ENCODE data around the gene MARK2.
"Not testable (repeated sequence)": the region's sequence is repeated elsewhere in the genome, so short reads cannot be mapped to it uniquely, and the experiment has no call there.

Gene MARK2

DNA sequence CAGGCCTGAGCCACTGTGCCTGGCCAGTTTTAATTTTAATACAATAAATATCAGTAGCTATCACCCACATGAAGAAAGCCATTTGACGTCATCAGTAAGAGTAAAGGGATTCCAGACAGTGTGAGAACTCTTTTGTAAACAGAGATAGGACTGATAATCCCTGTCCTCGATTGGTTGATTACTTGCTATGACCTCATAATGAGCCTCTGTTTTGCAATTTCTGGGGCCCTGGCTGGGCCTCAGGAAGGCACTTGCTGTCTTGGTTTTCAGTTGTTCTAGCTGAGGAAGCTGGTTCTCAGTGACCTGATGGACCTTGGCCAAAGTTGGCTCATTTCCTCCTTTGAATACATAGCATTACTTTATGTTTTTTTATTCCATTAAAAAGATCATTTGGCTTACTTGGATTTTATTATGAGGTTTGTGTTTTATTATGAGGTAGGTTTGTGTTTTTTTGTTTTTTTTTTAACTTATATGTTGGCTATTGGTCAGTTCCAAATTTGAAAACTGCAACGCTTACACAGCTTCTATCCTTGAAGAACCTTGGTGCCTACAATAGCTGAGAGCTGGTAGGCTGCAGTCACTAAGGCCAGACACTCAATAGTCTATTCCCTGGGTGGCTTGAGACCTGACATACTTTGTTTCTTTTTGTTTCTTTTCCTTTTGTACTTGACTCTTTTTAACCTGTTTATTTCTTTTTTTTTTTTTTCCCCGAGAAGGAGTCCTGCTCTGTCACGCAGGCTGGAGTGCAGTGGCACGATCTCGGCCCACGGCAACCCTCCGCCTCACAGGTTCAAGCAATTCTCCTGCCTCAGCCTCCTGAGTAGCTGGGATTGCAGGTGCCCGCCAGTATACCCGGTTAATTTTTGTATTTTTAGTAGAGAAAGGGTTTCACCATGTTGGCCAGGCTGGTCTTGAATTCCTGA lies 20.0 kb downstream of the MARK2 start:
- DNase-seq, result no peak

DNA sequence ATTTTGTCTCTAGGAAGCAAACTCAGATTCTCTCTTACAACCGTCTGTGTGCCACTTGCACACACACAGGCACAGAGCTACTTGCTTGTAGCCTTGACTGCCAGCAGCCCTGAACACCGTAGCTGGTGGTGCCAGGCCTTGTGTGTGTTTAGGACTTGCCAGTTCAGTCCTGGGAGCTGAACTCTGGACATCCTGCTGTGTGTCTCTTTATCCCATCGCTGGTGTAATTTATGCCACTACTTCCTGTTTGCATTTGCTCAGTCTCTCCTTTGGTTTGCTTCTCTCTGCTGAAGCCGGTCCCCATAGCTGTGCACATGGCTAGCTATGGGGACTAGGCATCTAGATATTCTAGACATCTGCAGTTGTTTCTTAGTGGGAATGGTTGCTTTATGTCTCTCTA lies 24.0 kb downstream of the MARK2 start:
- DNase-seq, result peak in 1 of 2 experiments; percentile 12

DNA sequence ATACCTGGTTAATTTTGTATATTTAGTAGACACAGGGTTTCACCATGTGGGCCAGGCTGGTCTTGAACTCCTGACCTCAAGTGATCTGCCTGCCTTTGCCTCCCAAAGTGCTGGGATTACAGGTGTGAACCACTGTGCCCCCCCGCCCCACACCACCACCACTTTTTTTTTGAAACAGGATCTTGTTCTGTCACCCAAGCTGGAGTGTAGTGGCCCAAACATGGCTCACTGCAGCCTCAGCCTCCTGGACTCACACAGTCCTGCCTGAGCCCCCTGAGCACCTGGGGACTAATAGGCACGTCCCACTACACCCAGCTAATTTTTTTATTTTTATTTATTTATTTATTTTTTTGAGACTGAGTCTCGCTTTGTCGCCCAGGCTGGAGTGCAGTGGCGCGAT lies 24.7 kb downstream of the MARK2 start:
- DNase-seq, result not testable (repeated sequence)

DNA sequence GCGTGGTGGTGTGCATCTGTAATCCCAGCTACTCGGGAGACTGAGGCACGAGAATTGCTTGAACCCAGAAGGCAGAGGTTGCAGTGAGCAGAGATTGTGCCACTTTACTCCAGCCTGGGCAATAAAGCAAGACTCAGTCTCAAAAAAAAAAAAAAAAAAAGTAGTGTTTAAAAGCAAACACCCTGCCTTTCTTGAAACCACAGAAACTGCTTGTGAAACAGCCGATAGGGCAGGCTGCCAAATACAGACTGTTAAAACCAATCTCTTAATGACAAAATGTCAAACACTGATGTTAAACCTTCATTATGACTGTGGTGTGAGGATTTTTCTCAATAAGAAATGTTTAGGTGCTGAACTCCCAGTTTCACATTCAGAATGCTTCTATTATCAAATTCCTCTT lies 27.3 kb downstream of the MARK2 start:
- no peak for DNase-seq

DNA sequence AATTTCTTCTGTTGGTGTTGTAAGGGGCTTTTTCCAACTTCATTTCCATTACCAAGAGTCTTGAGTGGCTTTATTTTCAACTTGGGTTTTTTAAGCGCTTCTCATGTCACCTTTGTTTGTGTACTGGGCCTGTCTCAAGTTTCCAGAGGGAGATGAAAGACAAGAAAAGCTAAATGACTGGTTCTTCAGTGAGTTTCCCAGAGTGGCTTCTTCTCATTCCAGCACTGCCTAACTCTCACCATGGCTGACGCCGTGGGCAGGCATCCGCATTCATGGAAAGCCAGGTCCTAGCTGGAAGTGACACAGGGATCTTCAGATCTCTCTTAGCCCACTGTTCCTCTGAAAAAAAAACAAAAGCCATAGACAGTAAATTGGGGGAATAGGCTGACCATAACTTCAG lies 28.6 kb downstream of the MARK2 start:
- DNase-seq, result no peak

DNA sequence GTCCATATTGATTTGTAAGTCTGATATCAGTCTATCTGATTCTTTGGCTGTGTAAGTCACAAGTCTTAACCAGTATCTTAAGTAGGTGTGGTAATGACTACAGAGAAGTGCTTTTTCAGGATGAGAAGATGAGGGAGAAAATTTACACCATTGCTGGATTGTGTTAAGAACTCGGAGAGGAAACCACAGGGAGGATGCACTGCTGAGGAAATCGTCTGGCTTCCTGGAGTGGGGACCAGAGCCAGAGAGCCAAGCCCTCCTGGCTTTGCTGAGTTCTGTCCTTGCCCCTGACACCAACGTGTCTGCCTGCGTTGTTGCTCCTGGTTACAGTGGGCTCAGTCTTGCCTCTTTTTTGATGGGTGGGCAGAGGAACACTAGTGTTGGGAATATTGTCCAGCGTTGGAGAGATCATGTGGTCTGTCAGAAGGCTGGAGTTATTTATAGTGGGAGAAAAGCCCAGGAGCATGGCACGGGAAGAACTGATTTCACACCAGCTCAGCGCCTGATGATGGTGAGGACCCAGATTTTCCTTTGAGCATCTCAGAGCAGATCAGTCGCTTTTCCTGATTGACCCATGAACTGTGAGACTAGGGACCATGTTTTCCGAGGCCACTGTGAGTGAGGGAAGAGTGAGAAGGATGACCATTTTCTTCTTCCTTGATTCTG lies 29.6 kb downstream of the MARK2 start:
- no peak for DNase-seq

DNA sequence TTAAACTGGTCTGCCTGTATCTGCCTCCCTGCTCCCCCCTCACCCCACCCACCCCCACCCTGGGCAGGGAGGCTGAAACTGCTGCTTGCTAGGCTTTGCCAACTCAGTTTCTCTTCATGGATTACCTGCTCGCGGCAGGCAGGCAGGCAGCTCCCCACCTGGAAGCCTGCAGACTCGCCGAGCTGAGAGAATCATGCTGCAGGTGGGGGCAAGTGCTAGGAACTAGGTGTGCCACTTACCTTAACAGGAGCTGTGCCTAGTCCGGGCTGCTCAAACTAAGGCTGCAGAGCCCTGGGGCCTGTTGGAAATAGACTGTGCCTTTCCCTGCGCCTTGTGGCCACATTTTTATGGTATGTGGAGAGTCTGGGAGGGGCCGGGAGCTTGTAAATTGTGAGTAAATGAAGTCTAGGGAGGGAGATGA lies 30.3 kb downstream of the MARK2 start:
- no peak for DNase-seq

DNA sequence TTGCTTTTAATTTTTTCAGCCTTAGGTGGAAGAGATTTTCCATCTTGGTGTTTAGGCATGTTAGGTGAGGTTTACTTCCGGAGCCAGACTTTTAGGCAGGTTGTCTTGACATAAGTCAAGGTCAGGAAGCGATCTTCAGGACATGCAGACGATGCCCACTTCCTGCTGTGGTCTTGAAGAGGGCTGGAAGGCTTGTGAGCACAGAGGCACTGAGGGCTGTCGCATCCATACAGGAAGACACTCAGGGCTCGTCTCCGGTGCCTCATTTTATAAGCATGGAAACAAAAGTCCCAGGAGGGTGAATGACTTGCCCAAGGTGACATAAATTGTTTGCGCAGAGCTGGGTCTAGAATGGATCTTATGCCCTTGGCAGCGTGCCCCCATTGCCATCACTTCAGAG lies 30.8 kb downstream of the MARK2 start:
- no peak for DNase-seq

DNA sequence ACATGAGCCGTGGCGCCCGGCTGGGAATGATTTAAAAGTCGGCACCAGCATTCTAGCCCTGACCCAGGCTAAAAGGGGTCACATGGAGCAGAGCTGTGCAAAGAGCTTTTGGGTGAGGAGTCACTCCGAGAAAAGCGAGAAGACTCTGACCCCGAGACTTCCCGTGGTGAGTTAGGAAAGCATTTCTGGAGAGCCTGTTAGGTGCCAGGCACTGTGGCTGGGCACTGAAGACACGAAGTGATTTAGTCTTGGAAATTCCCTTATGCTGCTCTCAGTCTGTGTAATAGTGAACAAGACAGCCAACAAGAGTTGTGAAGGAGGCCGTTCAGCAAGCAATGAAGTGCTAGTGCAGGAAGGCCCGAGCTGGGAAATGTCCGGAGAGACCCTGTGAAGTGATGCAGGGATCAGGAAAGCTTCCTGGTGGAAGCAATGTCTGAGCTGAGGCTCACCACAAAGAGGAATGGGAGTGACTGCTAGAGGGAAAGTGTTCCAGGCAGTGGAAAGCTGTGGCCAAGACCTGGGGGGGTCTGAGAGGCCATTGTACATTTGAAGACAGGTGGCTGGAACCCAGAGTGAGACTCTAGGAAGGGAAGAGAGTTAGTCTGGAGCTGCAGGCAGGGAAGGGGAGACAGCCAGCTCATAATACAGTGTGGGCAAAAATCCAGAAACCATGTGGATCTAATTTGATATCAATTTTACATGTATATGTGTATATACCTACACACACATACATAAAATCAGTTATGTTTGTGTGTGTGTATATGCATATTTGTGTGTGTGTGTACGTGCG lies 31.6 kb downstream of the MARK2 start:
- no peak for DNase-seq

DNA sequence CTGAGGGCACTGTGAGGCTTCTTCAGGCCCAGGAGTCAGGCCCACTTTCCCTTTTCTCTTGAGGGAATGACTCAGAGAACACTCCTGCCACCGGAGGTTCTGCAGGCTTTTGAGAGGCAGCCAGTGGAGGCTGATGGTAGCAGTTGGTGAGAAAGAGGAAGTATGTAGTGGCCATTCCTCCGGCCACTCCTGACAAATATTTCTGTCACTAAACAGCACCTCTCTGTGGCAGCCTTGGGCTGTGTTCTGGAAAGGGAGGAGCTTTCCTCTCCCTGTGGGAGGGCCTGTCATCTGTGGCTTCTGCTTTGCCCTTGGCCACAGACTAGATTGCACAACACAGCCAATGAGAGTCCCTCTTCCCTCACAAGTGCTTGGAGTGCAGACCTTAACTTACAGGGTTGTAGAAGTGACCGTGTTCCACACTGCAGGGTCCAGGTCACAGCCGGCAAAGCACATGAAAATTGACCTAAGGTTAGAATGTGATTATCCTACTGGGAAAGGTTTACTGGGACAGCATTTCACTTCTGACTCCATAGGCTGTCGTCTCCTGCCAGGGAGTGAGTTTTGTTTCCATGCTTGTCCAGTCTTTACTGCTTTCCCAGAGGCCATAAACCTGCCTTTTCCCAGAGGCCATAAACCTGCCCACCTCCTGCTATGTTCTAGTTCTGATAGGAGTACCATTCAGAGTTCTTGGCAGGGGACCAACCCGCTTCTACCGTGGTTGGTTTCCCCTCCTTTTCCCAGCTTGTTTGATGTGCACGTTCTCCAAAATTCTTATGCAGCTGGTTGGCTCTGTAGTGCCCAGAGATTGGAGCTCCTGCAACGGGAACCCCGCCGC lies 33.3 kb downstream of the MARK2 start:
- DNase-seq, result peak; percentile 20 to 61

DNA sequence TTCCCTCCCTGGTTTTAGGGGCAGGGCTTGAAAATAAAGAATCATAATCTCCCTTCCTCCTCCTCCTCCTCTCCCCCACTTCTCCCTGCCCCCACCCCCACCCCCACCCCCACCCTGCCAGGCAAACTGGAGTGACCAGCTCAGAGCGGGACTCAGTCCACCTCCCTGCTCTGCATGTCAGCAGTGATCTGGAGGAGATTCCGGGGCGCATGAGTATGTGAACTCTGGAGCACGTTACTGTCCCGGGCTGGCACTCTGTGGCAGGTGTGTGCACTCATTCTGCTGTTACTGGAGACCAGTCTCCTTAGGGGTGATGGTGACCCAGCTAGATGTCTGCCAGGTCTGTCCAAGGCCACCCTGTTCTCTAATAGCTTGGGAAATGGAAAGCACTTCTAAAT lies 33.9 kb downstream of the MARK2 start:
- DNase-seq, result no peak

DNA sequence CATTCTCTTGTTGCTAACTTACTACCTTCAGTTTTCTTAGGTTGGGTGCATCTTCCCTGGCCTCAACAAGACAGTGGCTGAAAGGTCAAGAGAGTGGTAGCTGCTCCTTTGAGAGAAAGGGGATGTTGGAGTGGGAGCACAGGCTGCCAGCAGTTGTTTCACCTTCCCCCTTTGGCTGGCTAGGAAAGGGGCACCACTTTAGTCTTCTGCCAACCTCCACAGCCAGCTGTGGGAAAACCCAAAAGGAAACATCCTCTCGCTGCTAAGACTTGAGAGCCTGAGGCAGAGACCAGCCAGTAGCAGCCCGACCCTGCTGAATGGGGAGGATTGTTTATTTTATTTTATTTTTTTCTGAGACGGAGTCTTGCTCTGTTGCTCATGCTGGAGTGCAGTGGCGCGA lies 34.4 kb downstream of the MARK2 start:
- DNase-seq, result no peak

DNA sequence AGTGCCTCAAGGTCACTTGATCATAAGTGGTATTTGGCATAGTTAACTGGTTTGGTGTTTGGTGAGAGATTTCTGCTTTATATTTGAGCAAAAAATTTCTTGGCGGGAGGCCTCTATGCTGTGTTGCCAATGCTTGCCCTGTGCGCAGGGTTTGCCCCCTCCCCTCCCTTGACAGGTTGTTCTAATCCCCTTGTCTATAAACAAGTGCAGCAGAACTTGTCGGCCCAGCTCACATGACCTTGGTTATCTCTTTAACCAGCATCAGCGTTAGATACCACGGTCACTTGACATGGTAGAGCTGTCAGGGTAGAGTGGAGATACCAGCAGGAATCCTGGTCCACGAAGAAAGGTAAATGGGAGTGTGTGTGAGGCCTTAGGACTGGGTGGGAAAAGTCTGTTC lies 35.6 kb downstream of the MARK2 start:
- DNase-seq, result no peak

DNA sequence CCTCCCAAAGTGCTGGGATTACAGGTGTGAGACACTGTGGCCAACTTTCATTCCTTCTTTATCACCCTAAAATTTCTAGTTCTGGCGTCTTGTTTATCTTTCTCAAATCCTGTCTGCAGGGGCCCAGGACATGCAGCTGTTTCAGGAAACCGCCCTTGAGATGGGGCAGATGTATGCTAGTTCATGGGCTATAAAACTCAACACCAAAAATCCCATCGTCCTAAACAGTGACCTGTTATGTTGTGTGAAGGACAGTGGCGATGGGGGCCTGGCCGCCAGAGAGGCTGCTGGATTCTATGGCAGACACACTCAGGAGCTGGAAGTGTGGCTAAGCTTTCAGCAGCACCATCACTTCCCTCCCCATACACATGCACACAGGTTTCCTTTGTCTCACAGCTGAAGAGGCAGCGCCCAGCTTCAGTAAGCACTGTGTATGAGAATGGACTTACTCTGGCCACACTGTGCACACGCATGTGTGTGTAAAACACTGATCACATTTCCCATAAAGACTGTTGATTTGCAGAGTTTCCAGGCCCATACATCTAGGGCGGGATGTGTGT lies 36.7 kb downstream of the MARK2 start:
- no peak for DNase-seq

DNA sequence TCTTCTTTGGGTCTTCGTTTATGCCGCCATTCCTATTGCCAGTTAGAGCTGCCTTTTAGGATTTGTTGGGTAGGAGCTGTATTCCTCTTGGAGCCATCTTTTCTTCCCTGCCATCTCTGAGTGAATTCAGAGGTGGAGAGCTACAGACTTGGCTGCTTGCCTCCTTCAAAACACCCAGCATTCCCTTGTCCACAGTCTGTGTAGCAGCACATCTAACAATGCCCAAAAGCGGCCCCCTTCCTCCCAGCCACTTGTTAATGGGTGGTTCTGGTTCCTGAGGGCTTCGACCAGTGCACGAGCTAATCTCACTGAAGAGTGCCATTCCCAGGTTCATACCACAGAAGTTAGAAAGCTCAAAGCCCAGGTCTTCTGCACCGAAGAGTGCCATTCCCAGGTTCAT lies 37.7 kb downstream of the MARK2 start:
- DNase-seq, result no peak

DNA sequence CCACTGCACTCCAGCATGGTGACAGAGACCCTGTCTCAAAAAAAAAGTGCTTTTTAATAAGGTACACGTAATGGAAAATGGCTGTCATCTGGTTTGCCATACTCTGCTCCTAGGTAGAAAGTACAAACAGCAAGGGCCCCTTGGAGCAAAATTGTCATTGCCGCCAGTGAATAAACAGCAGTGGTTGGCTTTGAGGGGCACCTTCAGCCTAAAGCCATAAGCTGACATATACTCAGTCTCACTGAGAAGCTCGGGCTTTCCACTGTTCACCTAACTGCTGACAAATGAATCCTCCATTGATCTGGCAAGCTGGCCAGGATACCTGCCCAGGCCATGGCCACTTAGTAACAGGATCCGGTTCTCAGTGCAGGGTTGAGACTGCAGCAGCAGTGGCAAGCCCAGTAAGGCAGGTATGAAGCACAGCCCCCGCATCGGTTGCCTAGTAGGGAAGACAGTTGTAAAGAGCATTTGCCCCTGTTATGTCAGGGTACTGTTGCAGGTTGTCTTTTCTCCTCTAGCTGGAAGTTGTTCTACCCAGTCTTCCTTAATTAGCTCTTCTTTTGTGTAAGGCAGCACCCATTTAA lies 38.8 kb downstream of the MARK2 start:
- no peak for DNase-seq

DNA sequence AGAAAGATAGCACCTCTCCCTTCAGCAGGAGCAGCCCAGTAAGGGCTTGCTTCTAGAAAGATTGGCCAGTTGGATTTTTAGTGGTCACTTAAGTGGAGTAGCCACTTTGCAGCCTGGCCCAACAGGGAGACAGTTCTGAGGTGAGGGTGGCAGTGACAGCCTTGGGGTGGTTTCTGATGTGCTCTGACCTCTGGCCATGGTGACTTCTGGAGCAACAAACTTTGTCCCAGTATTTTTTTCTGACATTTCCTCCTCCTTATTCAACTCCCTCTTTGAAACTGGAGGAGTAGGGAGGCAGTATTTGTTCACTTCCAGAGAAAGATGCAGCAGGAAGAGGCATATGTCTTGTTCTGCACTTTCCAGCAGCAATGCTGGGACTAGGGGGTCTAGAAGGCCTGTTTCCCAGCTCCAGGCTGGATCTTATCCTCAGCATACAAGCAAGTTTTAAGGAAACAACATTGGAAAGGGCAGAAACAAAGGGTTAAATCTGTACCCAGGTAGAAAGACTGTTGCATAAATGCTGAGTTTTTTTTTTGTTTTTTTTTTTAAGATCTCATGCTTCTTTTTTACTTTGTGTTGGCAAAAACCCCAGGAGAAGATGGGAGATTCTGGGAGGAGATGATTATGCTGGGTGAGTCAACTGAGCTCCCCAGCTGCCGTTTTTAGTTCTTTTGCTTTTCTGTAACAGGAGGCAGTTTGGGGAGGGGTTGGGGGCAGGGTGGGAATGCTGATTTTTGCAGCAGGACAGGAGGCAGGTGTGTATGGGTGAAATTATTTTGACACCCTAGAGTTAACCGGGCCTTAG lies 40.9 kb downstream of the MARK2 start:
- DNase-seq, result no peak

DNA sequence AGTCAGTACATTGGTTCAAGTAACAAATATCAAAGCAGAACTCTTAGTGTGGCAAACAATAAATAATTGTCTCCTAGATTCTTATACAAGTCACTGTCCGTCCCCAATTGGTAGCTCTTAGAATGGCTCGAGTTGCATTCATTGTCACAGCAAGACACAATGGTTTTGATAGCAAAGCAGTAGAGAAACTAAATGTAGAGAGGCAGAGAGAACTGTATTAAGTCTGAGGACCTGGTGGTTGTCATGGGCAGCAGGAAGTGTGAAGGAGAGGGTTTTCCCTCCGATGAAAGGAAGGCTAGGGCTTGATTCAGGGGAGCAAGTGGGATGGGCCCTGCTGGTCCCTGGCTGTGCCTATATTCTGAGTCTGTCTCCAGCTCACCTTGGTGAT lies 41.5 kb downstream of the MARK2 start:
- DNase-seq, result no peak

DNA sequence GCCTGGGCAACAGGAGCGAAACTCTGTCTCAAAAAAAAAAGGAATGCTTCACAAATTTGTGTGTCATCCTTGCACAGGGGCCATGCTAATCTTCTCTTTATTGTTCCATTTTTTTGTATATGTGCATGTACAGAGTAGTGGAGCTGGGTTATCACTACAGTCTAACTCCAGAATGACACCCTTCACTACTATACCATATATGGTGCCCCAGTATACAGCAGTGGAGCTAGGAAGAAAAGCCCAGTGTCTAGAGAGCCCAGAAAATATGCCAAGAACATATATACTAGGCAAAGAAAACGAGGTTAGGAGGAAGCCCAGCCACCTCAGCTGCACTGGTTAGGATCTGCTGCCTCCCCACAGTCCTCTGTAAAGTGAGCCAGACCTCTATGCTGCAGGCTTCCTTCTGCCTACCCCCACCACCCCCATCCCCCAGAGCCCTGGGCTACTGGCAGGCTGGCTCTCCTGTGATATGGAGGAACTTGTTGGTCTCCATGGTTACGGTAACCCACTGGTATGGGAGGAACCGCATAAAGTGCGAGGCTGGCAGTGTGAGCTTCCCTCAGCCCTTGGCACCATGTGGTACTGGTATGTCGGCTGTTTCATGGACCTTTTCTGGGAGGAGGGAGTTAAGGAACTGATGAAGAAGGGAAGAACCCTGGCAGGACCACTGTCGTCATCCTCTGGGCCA lies 43.8 kb downstream of the MARK2 start:
- DNase-seq, result no peak

DNA sequence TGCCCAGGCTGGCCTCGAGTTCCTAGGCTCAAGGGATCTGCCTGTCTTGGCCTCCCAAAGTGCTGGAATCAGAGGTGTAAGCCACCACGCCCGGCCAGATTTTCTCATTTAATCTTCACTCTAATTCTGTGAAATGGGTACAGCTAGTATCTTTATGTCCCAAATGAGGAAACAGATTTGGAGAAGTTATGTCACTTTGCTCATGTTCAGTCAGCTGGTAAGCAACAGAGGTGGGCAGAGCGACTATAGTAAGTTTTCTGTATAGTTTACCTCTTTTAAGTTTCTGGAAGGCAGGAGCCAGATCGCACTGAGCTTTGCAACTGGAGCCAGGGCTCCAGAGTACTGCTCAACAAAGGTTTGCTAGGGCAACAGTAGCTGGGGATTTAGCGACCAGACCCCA lies 44.9 kb downstream of the MARK2 start:
- no peak for DNase-seq
